Thyroid gland (tissue), 4 donors: ENCODE results near the gene ZNF766. TPM values are rescaled to one million over a fixed set of nuclear protein-coding genes. Genes with fewer than 3 reads are reported as not detected.
"Not testable (repeated sequence)": the region's sequence is repeated elsewhere in the genome, so short reads cannot be mapped to it uniquely, and the experiment has no call there.

Experiments used
- DNase-seq, 2 donors: peaks; one replicate each; pipeline ENCODE4 v3.0.0-alpha.2; 2019
- H3K27ac ChIP-seq, 3 donors: fragments of 200-600 bp; sonication (generic); 1 replicate in 2 of 3; 2 replicates in 1 of 3; pipeline ENCODE4 v1.5.1; 2016 to 2019; ENCODE audit warnings: mild to moderate bottlenecking in 1 of 3, moderate library complexity in 1 of 3
- H3K27me3 ChIP-seq: fragments of 200-600 bp; sonication (generic); one replicate; pipeline ENCODE4 v1.5.1; 2019
- H3K36me3 ChIP-seq, 2 donors: fragments of 200-600 bp; sonication (generic); one replicate each; pipeline ENCODE4 v1.5.1; 2016 to 2019
- H3K4me1 ChIP-seq, 2 donors: fragments of 200-600 bp; sonication (generic); one replicate each; pipeline ENCODE4 v1.5.1; 2017 to 2019
- H3K4me3 ChIP-seq, 3 donors: fragments of 200-600 bp; sonication (generic); replicated peaks in 1 of 3; 1 replicate in 2 of 3; 2 replicates in 1 of 3; pipeline ENCODE4 v1.5.1; 2016; ENCODE audit warnings: mild to moderate bottlenecking in 1 of 3
- H3K9me3 ChIP-seq: fragments of 200-600 bp; sonication (generic); one replicate; pipeline ENCODE4 v1.5.1; 2017
- POLR2A ChIP-seq, 2 donors: fragments of 450-650 bp; IDR thresholded peaks; one replicate each; pipeline ENCODE4 v1.6.1; 2017; ENCODE audit warnings: antibody characterized with exemption in 2 of 2, mild to moderate bottlenecking in 2 of 2, moderate library complexity in 1 of 2
- WGBS, 2 donors: methylation state at CpG; one replicate each; pipeline ENCODE4 v1.1.5; 2017; 5-methylcytosine and 5-hydroxymethylcytosine counted together
- intact Hi-C: fragments of 100-400 bp; cut with DNase I; formaldehyde crosslinking; loops from one replicate; pipeline ENCODE4 v1.15.1; 2023
- total RNA-seq, 4 donors: library from RNA; depleted of rRNA; stranded (reverse); fragments of >200 nt; gene quantifications; one replicate each; pipeline ENCODE4 v1.2.3, GENCODE V29; 2016
- TF ChIP-seq, protein P1 (sequence below), 6 experiments: fragments of 200-600 bp in 3 of 6; fragments of 450-650 bp in 3 of 6; sonication (generic) in 3 of 6; IDR thresholded peaks; one replicate each; pipeline ENCODE4 v1.5.1; 2016 to 2019; ENCODE audit warnings: antibody characterized with exemption in 6 of 6, mild to moderate bottlenecking in 2 of 6, inconsistent platforms in 1 of 6, moderate library complexity in 1 of 6

The ZNF766 gene
- total RNA-seq, 4 donors from 2014 or later: 13.2 to 26.5 (median 16.1) TPM

DNA sequence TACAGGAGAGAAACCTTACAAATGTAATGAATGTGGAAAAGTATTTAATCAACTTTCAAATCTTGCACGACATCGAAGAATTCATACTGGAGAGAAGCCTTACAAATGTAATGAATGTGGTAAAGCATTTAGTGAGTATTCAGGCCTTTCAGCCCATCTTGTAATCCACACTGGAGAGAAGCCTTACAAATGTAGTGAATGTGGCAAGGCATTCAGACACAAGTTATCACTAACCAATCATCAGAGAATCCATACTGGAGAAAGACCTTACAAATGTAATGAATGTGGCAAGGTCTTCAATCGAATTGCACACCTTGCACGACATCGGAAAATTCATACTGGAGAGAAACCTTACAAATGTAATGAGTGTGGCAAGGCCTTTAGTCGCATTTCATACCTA lies 53.0 kb downstream of the ZNF766 start:
- 95% methylated on average over 6 of the region's 6 CpGs for WGBS, 2 donors
- no peak overlapping the region for H3K4me3 ChIP-seq
- no peaks in the 10 kb centered on the region for H3K27me3 ChIP-seq
- no peak for DNase-seq
- peaks cover 13% of the 10 kb centered on the region for H3K9me3 ChIP-seq
- intact Hi-C loops: loop anchor here (10.0 kb wide), 1 partner anchor 62 kb away; no protein-coding TSS in a partner anchor
- TF ChIP-seq, protein P1, sequence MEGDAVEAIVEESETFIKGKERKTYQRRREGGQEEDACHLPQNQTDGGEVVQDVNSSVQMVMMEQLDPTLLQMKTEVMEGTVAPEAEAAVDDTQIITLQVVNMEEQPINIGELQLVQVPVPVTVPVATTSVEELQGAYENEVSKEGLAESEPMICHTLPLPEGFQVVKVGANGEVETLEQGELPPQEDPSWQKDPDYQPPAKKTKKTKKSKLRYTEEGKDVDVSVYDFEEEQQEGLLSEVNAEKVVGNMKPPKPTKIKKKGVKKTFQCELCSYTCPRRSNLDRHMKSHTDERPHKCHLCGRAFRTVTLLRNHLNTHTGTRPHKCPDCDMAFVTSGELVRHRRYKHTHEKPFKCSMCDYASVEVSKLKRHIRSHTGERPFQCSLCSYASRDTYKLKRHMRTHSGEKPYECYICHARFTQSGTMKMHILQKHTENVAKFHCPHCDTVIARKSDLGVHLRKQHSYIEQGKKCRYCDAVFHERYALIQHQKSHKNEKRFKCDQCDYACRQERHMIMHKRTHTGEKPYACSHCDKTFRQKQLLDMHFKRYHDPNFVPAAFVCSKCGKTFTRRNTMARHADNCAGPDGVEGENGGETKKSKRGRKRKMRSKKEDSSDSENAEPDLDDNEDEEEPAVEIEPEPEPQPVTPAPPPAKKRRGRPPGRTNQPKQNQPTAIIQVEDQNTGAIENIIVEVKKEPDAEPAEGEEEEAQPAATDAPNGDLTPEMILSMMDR (IDR thresholded peaks at IDR 0.05): no peak
- TF ChIP-seq POLR2A (IDR thresholded peaks at IDR 0.05): no peak
- H3K4me1 ChIP-seq: no peaks in the 10 kb centered on the region
- H3K36me3 ChIP-seq: peaks cover 52 to 63% of the 10 kb centered on the region in 2 donors
- H3K27ac ChIP-seq: no peak overlapping the region

- DNase-seq: no peak
- TF ChIP-seq, protein P1 (IDR thresholded peaks at IDR 0.05): no peak
- no peak for TF ChIP-seq POLR2A (IDR thresholded peaks at IDR 0.05)
- H3K27me3 ChIP-seq: no peaks in the 10 kb centered on the region
- H3K4me3 ChIP-seq: no peak overlapping the region
- H3K27ac ChIP-seq: no peak overlapping the region
- no peaks in the 10 kb centered on the region for H3K36me3 ChIP-seq
- intact Hi-C loops: no loop called here
- WGBS, 2 donors: 82 to 89% methylated on average over 10 of the region's 10 CpGs
- peaks cover under 1% of the 10 kb centered on the region in 2 donors for H3K4me1 ChIP-seq
- no peaks in the 10 kb centered on the region for H3K9me3 ChIP-seq
Observed at GRCh38 chr19:52331757-52332156, 62.4 kb downstream of the ZNF766 start.

DNA sequence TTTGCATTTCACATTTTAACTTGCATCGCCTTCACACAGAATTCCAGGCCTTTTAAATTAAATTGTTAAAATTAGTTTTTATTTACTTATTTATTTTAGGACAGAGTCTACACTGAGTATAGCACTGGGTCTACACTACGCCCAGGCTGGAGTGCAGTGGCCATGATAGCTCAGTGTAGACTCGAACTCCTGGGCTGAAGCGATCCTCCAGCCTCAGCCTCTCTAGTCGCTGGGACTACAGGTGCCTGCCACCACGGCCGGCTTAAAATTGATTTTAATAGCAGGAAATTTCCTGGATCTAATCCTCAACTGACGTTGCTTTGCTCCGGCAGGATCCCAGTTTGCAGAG lies 66.4 kb downstream of the ZNF766 start:
- intact Hi-C loops: no loop called here
- DNase-seq: no peak
- H3K36me3 ChIP-seq: no peaks in the 10 kb centered on the region
- no peaks in the 10 kb centered on the region for H3K27me3 ChIP-seq
- WGBS, 2 donors: 51 to 52% methylated on average over 9 of the region's 9 CpGs
- TF ChIP-seq, protein P1 (IDR thresholded peaks at IDR 0.05): no peak
- TF ChIP-seq POLR2A (IDR thresholded peaks at IDR 0.05): no peak
- no peaks in the 10 kb centered on the region for H3K9me3 ChIP-seq
- H3K4me3 ChIP-seq: peak overlapping the region; percentile 64 to 94 (median 93)
- H3K4me1 ChIP-seq: peaks cover 6 to 8% of the 10 kb centered on the region in 2 donors
- H3K27ac ChIP-seq: peak overlapping the region in 2 of 3 donors; percentile 51 to 63

- peaks cover 6 to 8% of the 10 kb centered on the region in 2 donors for H3K4me1 ChIP-seq
- peak in 1 of 2 donors; percentile 86 for TF ChIP-seq POLR2A (IDR thresholded peaks at IDR 0.05)
- TF ChIP-seq, protein P1 (IDR thresholded peaks at IDR 0.05): no peak
- no peaks in the 10 kb centered on the region for H3K36me3 ChIP-seq
- H3K27me3 ChIP-seq: no peaks in the 10 kb centered on the region
- H3K9me3 ChIP-seq: no peaks in the 10 kb centered on the region
- WGBS, 2 donors: 0% methylated on average over 42 to 54 of the region's 55 CpGs
- peak within 1 kb of the TSS; percentile 31 to 63 (median 51) for H3K27ac ChIP-seq
- DNase-seq: peak; percentile 92
- peak within 1 kb of the TSS; percentile 64 to 94 (median 93) for H3K4me3 ChIP-seq
- intact Hi-C loops: no loop called here
Observed at GRCh38 chr19:52336117-52336790, 66.9 kb downstream of the ZNF766 start, which contains the start of gene ZNF610. ZNF610 (plus strand) TSS chr19:52336243; CDS start chr19:52349173, 12,930 bp downstream.

- H3K9me3 ChIP-seq: no peaks in the 10 kb centered on the region
- 2 to 3% methylated on average over 9 of the region's 9 CpGs for WGBS, 2 donors
- peak overlapping the region in 2 of 3 donors; percentile 51 to 63 for H3K27ac ChIP-seq
- no peaks in the 10 kb centered on the region for H3K36me3 ChIP-seq
- DNase-seq: no peak
- TF ChIP-seq POLR2A (IDR thresholded peaks at IDR 0.05): no peak
- TF ChIP-seq, protein P1 (IDR thresholded peaks at IDR 0.05): no peak
- peaks cover 6 to 8% of the 10 kb centered on the region in 2 donors for H3K4me1 ChIP-seq
- no peaks in the 10 kb centered on the region for H3K27me3 ChIP-seq
- intact Hi-C loops: no loop called here
- peak overlapping the region; percentile 64 to 94 (median 93) for H3K4me3 ChIP-seq
Observed at GRCh38 chr19:52336791-52337381, 67.5 kb downstream of the ZNF766 start.

GRCh38 chr19:52339022-52339421 lies 69.6 kb downstream of the ZNF766 start:
- H3K36me3 ChIP-seq, H3K27me3 ChIP-seq, H3K9me3 ChIP-seq, intact Hi-C loops, H3K4me3 ChIP-seq, H3K27ac ChIP-seq, DNase-seq: not testable (repeated sequence)
- 76 to 81% methylated on average over 3 of the region's 3 CpGs for WGBS, 2 donors
- H3K4me1 ChIP-seq: peaks cover 6 to 15% of the 10 kb centered on the region in 2 donors
